ENCODE measurements around the gene MEX3D.
"Not testable (repeated sequence)": the region's sequence is repeated elsewhere in the genome, so short reads cannot be mapped to it uniquely, and the experiment has no call there.

Gene MEX3D

DNA sequence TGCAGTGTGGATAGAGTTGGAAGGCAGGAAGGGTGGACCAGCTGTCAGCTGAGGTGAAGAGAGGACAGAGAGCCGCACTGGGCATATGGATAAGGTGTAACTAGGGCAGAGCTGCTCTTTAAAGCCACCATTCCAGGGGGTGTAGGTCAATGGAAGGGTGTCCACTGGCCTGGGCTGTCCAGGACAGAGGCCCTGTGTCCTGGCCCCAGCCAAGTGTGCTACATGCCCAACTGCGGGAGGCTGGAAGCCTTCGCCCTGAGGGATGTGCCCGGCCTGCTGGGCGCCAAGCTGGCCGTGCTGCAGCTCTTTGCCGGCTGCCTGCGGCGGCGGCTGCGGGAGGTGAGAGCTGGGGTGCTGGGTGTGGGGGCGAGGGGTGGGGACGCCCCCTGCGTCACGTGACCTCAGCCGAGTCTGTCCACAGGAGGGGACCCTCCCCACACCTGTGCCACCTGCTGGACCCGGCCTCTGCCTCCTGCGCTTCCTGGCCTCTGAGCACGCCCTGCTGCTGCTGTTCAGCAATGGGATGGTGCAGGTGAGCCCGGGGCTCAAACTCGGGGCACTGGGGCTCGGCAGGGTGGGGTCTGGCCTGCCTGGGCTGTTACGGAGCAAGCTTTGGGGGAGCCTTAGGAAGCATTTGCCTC lies 34.5 kb downstream of the MEX3D start:
- DNase-seq = no peak

DNA sequence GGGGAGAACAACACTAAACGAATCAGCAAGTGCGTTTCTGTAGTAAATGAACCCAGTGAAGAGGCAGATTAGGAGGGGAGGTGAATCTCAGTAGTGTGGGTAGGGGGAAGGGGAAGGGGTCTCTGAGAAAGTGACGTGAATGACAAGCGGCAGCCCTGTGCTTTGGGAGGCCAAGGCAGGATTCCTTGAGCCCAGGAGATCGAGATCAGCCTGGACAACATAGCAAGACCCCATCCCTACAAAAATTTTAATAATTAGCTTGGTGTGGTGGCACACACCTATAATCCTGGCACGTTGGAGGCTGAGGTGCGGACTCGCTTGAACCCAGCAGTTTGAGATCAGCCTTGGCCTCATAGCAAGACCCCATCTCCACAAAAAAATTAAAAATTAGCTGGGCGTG lies 36.1 kb downstream of the MEX3D start:
- DNase-seq = no peak

DNA sequence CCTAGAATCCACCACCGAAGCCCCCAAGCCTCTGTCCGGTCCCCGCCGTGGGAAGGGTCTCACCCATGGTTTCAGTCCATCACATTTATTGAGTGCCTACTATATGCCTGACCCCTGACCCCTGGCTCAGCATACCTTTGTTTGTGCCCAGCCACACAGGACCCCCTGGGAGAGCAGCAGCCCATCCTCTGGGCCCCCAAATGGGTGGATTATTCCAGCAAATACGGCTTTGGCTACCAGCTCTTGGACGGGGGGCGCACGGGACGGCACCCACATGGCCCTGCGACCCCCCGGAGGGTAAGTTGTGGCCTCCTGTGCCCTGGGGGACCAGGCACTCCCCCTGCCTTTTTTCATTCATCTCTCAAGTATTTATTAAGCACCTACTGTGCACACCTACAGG lies 36.5 kb downstream of the MEX3D start:
- DNase-seq = no peak

DNA sequence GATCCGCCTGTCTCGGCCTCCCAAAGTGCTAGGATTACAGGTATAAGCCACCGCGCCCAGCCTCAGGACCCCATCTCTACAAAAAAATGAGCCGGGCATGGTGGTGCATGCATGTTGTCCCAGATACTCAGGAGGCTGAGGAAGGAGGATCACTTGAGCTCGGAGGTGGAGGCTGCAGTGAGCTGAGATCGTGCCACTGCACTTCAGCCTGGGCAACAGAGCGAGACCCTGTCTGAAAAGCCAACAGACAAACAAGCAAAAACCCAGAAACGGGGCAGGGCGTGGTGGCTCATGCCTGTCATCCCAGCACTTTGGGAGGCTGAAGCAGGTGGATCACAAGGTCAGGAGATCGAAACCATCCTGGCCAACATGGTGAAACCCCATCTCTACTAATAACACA lies 37.3 kb downstream of the MEX3D start:
- not testable (repeated sequence) for DNase-seq

DNA sequence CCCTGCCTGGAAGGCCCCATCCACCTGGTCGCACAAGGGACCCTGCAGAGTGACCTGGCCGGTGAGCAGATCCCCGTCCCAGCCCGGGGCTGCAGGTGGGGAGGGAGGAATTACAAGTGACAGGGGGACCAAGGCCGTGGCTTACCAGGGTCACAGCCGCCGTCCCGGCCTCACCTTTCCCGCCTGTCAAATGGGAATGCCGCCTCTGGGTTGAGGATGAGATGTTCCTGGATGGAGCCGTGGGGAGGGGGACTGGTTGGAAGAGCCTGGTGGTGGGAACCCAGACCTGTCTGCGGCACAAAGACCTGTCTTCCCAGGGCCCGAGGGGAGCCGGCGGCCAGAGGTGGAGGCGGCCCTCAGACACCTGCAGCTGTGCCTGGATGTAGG lies 38.7 kb downstream of the MEX3D start:
- no peak for DNase-seq

DNA sequence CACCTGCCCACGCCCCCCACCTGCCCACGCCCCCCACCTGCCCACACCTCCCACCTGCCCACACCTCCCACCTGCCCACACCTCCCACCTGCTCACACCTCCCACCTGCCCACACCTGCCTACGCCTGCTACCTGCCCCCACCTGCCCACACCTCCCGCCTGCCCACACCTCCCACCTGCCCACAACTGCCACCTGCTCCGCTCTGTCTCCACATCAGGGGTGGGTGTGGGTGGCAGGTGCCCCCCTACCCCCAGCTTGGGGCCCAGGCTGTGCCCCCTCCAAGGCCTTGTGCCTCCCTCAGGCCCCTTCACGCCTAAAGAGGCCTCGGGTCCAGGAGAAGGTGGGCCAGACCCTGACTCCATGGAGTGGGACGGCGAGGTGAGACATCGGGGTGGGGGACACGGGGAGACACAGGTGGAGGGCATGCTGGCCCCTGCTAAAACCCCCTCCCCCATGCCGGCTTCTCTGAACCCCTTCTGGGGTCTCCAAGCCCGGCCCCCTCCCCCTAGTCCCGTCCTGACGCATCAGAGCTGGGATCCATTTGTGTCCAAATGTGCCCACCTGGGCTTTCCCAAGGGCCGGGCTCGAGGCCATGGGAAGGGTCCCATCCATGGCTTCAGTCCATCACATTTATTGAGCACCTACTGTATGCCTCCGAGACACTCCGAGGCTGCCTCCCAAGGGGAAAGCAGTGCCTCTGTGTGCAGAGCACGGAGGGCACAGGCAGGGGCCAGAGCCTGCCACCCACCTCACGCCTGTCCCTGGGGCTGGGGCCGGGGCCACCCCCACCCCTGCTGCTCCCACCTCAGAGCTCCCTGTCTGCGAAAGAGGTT lies 39.3 kb downstream of the MEX3D start:
- no peak for DNase-seq

DNA sequence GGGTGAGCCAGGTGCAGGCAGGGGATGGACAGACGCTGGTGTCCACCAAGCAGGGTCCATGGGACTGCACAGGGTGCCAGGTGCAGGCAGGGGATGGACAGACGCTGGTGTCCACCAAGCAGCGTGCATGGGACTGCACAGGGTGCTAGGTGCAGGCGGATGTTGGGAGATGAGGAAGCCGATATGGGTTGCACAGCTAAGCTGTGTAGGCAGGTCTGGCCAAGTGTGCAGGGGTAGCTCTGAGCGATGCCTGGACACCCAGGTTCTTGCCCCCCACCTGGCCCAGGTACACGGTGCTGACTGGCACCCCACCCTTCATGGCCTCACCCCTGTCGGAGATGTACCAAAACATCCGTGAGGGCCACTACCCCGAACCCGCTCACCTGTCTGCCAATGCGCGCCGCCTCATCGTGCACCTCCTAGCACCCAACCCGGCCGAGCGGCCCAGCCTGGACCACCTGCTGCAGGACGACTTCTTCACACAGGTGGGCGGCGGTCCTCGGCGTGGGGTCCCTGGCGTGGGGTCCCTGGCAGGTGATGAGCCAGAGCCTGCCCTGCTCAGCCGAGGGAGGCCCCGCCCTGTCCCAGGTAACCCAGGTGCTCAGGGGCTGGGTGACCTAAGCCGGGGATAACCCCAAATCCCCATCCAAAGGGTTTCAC lies 40.3 kb downstream of the MEX3D start:
- no peak for DNase-seq

DNA sequence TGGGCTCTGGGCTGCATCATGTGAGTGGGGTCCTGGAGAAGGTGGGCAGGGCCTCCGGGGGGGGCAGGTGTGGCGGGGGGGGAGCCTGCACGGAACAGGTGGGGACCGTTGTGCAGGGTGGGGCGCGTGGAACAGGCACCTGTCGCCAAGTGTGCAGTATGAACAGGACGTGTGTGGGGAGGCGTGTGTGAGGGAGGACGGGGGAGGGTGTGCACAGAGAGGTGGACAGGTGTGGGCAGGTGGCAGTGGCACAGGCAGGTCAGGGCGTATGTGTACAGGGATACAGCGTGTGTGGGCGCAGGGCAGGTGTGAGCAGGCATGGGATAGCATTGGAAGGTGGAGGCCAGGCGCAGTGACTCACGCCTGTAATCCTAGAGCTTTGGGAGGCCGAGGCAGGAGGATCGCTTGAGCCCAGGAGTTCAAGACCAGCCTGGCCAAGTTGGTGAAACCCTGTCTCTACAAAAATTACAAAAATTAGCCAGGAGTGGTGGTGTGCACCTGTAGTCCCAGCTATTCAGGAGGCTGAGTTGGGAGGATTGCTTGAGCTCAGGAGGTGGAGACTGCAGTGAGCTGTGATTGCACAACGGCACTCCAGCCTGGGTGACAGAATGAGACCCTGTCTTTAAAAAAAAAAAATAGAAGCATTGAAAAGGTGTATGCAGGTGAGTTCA lies 41.0 kb downstream of the MEX3D start:
- no peak for DNase-seq

DNA sequence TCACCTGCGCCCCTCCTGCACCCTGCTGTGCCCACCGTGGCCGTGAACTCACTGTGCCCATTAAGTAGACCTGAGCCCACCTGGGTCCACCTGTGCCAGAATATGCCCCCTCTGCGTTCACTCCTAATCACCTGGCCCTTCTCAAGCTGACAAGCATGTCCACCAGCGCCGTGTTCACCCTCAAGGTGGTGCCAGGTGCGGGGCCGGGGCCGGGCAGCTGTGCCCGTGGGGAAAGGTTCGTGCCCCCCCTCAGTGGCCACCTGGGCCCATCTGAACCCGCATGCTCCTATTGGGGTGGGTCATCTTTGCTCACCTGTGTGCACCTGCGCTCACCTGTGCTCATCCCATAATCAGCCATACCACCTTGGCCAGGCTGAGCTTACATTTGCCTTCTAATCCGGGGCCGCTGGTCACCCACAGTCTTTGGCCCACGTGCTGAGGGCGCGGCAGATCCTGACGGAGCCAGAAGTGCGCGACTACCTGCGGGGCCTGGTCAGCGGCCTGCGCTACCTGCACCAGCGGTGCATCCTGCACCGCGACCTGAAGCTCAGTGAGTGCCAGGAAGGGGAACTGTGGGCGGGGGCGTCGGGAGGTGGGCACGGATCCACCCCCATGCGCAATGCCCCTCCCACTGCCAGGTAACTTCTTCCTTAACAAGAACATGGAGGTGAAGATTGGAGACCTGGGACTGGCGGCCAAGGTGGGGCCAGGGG lies 41.9 kb downstream of the MEX3D start:
- DNase-seq = no peak

DNA sequence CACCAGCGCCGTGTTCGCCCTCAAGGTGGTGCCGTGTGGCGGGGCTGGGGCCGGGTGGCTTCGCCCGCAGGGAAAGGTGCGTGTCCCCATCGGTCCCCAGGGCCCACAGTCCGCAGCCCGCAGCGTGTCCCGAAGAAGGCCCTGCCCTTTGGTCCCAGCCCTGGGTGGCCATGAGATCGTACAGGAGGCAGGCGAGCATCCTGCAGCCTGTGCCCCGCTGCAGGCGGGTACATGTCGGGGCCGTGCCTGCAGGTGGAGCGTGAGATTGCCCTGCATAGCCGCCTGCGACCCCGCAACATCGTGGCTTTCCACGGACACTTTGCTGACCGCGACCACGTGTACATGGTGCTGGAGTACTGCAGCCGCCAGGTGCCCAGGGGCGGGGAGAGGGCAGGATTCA lies 42.8 kb downstream of the MEX3D start:
- DNase-seq = no peak

DNA sequence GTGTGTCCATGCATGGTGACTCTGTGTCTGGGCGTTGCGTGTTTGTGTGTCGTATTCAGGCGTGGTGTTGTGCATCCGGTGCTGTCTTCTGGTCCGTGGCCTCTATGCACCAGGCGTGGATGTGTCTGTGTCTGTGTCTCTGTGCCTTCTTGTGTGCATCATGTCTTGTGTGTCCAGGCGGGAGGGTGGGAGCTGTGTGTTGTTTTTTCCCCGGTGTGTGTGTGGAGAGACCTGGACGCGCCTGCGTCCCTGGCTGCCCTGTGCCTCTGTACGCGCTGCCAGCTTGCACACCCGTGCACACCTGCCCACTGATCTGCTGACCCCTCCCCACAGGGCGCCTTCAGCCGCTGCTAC lies 43.2 kb downstream of the MEX3D start:
- DNase-seq = no peak

DNA sequence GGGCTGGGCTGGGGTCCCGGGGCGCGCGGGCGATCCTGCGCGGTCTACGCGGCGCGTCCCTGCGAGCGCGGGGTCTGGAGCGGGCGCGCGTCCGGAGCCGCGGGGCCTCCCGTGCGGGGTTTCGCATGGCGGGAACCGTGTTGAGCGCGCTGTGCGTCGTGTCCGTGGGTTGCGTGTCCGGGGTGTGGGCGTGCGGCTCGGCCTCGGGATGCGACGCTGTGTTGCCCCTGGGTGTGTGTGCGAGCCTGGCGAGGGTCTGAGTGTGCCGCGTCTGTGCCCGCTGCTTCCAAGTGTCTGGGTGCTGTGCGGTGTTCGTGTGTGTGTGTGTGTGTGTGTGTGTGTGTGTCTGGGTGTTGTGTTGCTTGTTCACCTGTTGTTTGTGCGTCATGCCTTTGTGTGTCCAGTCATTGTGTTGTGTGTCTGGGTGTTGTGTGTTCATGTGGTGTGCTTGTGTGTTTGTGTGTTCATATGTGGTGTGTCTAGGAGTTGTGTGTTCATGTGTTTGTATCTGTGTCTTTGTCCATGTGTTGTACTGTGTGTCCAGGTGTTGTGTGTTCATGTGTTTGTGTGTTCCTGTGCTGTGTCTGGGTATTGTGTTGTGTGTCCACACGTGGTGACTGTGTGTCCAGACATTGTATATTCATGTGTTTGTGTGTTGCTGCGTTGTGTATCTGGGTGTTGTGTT lies 43.7 kb downstream of the MEX3D start:
- DNase-seq = no peak

DNA sequence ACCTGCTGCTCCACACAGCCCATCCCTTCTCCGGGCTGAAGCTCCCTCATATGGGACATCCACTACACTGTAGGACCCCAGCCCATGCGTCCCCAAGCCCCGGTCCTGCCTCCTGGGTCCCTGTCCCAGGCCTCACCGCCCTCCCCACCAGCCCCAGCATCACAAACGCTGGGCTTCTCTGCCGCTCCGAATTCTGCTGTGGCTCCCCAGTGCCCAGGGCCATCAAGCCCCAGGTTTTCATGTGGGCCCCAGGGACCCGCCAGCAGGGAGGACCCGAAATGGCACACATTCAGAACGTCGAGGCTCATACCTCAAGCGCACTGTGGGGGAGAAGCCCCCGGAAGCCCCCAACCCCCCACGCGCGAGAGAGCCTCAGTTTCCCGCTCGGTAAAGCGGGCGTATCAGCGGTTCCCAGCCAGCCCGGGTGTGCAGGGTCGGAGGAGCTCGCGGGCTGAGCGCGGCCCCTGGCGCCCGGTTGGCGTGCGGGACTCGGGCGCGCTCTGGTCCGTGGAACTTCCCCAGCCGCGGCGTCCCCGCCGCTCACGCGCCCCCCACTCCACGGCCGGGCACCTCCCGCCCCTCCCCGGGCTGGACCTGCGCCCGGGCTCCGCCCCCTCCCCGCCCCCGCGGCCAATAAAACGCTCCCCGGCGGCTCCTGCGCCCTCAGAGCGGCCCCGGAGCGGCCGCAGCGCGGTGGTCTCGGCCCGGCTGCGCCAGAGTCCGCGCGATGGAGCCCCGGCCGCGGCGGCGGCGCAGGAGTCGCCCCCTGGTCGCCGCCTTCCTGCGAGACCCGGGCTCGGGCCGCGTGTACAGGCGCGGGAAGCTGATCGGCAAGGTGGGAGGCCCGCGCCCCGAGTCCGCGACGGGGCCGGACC lies 44.5 kb downstream of the MEX3D start, which contains the start of gene PLK5:
Gene PLK5 (plus strand): TSS at position 666 of the 875 bp plus-strand sequence. CDS start 2,920 bp downstream, outside the sequence.
- no peak for DNase-seq

DNA sequence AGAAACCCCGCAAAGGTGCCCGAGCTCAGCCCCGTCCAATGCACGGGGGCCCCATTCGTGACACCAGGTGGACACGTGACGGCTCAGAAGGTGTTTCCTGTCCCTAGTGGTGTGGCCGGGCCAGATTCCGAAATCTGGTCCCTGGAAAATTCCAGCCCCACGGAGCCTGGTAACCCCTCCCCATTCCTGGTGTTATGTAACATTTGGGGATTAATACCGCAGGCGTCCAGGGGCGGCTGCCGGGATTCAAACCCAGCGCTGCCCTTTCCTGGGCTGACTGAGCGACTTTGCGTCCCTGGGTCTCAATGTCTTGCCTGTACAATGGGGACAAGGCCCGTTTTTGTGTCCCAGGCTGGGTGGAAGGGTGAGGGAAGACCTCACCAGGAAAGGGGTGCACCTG lies 45.3 kb downstream of the MEX3D start:
- DNase-seq = no peak

DNA sequence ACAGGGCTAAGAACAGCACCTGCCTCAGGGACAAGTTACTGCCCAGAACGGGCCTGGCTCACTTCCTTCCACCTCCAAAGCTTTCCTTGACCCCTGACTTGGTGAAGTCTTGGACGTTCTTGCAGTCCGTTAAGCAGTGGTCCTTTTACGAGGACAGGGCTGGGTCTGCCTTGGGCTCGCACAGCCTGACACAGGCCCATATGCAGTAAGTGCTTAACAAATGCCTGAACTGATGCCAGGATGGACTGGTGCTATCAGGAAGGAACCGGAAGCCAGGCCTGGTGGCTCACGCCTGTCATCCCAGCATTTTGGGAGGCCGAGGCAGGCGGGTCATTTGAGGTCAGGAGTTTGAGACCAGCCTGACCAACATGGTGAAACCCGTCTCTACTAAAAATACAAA lies 46.1 kb downstream of the MEX3D start:
- no peak for DNase-seq

DNA sequence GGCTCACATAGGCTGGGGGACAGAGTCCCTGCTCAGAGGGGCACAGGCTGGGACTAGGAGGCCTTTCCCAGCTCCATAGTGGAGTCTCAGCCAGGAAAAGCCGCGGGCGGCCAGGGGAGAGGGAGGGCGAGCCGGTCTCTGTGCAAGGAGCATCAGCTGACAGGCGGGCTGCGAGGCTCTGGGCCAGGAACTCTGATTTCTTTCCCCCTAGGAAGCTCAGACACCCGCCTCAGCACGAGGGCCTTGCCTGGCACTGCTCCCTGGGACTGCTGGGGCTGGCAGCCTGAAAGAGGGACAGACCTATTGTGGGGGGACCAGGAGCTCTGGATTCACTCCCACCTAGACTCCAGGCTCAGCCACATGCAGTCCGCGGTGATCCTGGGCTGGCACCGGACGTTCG lies 46.5 kb downstream of the MEX3D start:
- no peak for DNase-seq

DNA sequence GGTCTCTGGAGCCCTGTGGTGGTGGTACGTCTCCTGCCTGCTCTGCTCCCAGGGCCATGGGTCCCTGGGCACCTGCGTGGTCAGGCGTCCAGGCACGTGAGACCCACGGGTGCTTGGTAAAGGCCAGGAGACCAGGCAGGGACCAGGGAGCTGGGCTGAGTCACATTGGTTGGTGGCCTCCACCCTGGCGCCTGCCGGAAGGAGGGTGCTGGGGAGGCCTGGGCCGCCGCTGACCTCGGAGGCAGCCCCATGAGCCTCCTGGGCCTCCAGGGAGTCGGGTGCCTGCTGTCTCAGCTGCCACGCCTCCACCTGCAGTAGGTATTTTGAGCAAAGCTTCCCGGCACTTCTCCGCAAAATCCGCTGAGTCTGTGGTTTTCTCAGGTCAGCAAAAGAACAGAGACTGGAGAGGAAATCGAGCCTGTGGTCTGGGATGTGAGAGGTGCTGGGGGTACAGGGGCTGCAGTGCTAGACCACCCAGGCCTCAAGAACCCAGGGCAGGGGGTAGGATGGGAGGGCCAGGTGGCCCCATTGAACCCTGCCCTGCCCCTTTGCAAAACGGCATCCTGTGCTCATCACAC lies 47.8 kb downstream of the MEX3D start:
- DNase-seq = no peak

DNA sequence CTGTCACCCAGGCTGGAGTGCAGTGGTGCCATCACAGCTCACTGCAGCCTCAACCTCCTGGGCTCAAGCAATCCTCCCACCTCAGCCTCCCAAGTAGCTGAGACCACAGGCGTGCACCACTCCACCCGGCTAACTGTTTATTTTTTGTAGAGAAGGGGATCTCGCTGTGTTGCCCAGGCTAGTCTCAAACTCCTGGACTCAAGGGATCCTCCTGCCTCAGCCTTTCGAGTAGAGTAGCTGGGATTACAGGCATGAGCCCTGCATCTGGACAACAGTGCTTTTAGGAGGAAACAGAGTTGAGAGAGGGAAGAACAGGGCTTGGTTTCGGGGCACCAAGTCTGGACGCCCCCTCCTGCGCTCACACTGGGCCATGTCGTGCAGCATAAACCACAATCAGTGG lies 48.3 kb downstream of the MEX3D start:
- DNase-seq = not testable (repeated sequence)

DNA sequence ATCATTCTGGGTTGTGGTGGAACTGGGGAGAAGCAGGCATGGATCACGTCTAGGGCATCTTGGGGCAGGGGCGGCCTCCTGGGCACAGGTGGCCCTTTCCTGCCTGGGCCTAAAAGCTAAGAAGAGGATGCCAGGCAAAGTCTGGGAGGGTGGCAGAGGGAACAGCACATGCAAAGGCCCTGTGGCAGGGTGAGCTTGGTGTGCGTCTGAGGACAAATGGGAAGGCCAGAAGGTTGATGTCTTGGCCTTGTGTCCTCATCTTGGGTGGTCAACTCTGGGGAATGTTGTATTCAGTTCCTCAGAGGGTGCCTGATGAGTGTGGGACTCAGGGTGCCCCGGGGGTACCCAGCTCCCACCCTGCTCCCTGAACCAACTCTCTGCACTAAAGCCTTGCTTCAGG lies 49.7 kb downstream of the MEX3D start:
- DNase-seq = no peak

DNA sequence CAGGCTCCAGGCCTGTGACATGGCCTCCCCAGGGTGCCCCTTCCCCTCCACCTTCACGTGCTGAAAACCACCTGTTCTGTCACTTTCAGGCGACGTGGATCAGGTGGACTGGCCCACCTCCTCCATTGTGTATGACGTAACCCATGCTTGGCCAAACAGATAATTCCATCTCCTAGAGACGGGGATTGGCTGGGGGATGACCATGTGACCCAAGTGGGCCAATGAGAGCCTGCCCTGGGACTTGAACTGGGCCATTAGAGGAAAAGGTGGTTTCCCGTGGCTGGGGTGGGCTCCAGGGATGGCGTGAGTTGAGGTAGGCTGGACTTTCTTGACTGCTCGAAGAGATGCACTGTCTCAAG lies 51.8 kb downstream of the MEX3D start:
- DNase-seq = no peak
